Posterior cingulate gyrus (tissue), 11 donors: ENCODE results near the gene CD302.
"Not testable (repeated sequence)": the region's sequence is repeated elsewhere in the genome, so short reads cannot be mapped to it uniquely, and the experiment has no call there.

Experiments used
- DNase-seq, 10 donors: peaks; one replicate each; pipeline versions ENCODE4 v3.0.0 to v3.0.0-alpha.2; 2020 to 2021; ENCODE audit warnings: mixed read lengths in 3 of 10
- intact Hi-C: fragments of 100-400 bp; cut with DNase I; formaldehyde crosslinking; loops from one replicate; pipeline ENCODE4 v1.15.1; 2023

CD302 gene, protein sequence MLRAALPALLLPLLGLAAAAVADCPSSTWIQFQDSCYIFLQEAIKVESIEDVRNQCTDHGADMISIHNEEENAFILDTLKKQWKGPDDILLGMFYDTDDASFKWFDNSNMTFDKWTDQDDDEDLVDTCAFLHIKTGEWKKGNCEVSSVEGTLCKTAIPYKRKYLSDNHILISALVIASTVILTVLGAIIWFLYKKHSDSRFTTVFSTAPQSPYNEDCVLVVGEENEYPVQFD

DNA sequence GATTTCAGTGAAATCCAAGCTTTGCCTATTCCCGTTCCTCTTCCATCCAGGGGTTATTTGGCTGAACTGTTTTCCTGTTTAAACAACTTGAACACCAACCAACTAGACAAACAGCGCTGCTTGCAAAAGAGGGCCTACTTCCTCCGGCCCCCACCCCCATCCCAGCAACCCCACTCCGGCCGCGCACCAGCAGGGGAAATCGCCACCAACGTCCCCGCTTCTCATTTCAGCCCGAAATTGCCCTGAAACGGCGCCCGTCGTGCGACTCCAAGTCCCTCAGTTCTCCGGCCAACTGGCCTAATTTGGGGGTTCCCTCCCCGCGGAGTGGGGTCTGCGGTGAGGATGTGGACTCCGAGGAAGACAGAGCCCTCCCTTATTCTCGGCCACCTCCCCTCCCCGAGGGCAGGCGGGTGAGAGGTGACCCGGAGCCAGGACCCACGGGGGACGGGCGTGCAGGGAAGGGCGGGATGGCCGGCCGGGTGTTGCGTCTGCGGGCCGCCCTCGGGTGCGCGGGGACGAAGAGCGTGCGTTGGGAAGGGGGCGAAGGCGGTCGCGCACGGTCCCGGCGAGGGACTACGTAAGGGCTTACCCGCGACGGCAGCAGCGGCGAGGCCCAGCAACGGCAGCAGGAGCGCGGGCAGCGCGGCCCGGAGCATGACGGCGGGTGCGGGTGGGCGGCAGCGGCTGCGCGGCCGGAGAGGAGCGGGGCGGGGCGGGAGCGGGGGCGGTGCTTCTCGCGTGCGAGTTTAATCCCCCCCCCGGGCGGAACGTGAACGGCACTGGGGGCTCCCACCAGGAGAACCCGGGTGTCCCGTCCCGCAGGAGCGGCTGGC, at the start of gene CD302:
Gene CD302, minus strand, starts transcription at position 666 of the 833 bp plus-strand sequence. Its CDS starts 10 bp downstream, at position 656.
- peak; percentile 11 to 86 (median 40) for DNase-seq
- intact Hi-C loops: no loop called here

DNA sequence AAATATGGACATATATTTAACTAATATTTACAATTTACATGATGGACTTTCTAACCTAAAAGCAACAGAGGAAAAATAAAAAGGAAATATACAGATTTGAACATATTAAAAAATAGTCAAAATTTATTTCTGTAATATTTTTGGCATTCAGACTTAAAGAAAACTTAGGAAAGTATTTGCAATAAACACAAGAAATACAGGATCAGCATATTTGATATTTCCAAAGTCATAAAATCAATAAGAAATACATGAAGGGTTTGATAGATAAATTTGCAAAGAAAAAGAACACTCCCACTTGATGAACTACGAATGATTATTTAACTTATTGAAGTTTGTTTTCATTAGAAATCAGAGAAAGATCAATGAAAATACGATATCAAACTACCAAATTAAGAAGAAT, 48.6 kb upstream of the CD302 start:
- no peak for DNase-seq
- intact Hi-C loops: no loop called here

DNA sequence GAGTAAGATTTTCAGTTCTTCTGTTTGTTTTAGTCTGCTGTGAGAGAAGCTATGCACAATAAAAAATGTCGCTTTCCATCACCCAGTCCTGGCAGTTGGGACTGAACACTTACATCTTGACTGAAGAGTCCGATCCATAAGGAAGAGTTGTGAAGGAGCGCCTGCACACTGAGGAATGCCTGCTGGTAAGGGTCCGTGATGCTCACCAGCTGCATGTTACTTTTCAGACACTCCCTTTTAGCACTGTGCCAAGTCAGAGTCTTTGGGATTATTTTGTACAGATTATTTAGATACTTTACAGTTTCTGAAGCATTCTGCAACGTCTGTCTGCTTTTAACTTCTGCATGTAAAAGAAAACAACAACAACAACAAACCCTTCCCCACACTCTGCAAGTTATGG, 42.6 kb upstream of the CD302 start:
- no peak for DNase-seq
- intact Hi-C loops: no loop called here

DNA sequence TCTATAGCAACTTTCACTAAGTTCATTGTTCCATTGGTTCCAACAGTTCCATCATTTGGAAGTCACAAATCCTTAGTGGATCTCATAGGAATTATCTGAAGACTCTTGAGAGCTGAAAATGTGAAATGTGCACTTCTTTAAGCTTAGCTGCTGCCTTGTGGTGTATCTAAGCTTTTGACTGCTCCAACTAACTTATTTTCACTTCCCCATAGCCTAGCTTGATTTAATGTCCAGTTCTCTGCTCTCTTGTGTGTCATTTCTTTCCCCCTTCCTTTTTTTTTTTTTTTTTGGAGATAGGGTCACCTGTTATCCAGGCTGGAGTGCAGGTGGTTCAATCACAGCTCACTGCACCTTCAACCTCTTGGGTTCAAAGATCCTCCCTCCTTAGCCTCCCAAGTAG, 34.9 kb upstream of the CD302 start:
- DNase-seq: no peak

DNA sequence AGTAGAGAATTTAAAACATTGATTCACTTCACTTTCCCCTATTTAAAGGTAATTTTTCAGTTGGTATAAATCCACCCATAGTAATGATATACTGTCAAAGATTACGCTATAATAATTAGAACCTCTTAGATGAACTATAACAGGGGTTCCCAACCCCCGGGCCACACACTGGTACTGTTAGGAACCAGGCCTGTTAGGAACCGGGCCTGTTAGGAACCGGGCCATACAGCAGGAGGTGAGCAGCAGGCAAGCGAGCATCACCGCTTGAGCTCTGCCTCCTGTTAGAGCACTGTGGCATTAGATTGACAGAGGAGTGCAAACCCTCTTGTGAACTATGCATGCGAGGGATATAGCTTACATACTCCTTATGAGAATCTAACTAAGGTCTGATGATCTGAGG, 34.0 kb upstream of the CD302 start:
- intact Hi-C loops: no loop called here
- peak in 1 of 10 donors; percentile 66 for DNase-seq

More for the DNA sequence above, 34.9 kb upstream of the CD302 start:
- intact Hi-C loops: no loop called here

DNA sequence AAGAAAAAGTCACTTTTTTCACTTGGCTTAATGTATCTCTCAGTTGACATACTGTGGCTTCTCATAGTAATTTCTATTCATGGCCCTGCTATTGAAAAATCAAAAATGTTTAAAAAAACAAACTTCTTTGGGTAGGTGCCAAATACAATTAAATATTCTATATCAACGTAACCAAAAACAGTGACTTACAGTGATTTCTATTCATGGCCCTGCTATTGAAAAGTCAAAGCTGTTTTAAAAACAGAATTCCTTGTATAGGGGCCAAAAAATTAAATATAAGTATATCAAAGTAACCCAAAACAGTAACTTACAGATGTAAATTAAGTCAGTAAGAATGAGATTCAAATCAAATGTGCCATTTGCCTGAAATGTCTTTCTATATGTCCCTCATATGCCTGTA, 31.4 kb upstream of the CD302 start:
- DNase-seq: no peak
- intact Hi-C loops: no loop called here

DNA sequence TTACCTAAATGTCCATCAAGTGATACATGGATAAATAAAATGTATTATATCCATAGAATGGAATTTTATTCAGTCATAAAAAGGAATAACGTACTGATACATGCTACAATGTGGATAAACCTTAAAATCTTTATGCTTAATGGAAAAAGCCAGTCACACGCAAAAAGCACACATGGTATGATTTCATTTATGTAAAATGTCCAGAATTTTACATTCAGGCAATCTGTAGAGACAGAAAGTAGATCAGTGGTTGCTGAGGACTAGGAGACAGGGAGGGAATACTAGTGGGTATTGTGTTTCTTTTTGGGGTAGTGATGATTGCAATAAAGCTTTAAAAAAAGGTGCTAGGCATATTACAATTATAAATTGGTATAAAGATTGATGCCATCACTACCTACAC, 30.7 kb upstream of the CD302 start:
- intact Hi-C loops: no loop called here
- no peak for DNase-seq

DNA sequence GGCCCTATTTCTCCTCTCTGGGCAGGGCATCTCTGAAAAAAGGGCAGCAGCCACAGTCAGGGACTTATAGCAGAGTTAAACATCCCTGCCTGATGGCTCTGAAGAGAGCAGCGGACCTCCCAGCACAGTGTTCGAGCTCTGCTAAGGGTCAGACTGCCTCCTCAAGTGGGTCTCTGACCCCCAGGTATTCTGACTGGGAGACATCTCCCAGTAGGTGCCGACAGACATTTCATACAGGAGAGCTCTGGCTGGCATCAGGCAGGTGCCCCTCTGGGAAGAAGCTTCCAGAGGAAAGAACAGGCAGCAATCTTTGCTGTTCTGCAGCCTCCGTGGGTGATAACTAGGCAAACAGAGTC, 24.4 kb upstream of the CD302 start:
- intact Hi-C loops, DNase-seq: not testable (repeated sequence)

DNA sequence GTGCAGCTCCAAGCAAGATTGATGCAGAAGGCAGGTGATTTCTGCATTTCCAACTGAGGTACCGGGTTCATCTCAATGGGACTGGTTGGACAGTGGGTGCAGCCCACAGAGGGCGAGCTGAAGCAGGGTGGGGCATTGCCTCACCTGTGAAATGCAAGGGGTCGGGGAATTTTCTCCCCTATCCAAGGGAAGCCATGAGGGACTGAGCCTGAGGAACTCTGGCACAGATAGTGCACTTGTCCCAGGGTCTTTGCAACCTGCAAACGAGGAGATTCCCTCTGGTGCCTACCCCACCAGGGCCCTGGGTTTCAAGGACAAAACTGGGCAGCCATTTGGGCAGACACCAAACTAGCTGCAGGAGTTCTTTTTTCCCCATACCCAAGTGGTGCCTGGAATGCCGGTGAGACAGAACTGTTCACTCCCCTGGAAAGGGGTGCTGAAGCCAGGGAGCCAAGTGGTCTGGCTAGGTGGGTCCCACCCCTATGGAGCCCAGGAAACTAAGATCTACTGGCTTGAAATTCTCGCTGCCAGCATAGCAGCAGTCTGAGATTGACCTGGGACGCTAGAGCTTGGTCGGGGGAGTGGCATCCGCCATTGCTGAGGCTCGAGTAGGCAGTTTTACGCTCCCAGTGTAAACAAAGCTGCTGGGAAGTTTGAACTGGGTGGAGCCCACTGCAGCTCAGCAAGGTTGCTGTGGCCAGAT, 23.9 kb upstream of the CD302 start:
- intact Hi-C loops, DNase-seq: not testable (repeated sequence)

DNA sequence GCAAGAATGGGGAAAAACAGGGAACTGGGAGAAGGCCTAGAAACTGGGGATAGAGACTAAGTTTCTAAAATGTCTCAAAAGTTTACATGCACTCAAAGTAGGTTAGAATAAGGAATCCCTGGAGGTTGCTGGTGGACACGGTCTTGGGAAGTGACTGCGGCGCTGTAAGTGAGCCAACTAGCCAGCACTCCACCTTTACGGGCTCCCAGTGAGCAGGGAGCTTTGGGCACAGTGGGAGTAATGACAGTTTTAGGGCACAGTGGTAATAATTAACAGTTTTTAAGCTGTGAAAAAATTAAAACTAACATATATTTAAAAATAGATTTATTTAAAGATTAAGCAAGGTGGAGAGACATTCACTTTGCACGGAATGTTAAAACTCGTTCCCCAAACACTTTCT, 20.9 kb upstream of the CD302 start:
- intact Hi-C loops: no loop called here
- DNase-seq: no peak

DNA sequence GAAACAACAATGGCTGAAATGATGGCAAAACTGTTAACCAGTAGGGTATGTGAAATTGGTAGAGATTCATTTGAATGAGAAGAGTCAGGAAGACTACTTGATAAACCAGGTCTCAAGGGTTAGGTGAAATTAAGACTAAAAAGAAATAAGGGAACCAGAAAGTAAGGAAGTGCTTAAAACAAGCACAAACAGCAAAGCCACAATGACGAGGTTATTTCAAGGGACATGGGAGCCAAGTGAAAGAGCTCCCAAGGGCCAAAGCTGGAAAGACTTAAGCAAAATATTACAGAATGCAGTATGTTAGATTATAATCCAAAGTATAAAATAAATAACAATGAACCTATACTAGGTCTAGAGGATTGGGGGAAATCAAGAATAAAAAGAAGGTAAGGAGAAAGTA, 19.3 kb upstream of the CD302 start:
- intact Hi-C loops: no loop called here
- no peak for DNase-seq

DNA sequence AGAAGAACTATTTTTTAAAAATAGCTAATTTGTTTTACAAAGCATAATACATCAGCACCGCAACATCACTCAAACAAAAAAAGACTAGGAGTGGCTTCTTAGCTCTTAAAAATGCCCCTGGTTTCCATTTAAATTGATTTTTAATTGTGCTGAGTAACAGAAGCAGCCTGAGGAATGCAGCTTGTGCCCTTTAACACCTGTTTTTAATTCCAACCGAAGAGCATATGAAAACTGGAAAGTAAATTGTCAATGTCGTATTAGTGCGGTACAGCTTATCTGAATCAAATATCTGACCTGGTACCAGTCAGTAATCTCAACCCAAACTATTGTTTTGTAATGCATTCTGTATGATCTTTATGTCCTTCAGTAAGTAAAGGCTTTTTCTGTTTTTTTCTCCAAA, 13.2 kb upstream of the CD302 start:
- intact Hi-C loops: no loop called here
- DNase-seq: no peak

DNA sequence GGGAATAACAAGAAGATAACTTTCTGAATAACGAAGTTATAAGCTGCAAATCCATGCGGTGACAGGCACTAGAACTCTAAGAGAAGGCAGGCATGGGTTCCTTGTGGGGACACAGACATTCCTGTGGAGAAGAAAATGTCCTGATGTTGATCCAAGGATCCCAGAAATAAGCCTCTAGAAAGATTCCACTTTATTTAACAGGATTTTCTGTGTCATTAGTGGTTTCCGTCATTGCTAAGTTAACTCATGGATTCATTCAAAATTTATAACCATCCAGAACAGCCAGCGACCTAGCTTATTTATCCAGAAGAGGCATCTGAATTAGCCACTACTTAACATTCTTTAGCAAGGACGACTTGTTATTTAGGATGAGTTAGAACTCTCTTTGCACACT, 10.0 kb upstream of the CD302 start:
- DNase-seq: no peak
- intact Hi-C loops: loop anchor here (10.0 kb wide), 1 partner anchor 93 kb away; the partner anchor contains the start of gene MARCHF7

DNA sequence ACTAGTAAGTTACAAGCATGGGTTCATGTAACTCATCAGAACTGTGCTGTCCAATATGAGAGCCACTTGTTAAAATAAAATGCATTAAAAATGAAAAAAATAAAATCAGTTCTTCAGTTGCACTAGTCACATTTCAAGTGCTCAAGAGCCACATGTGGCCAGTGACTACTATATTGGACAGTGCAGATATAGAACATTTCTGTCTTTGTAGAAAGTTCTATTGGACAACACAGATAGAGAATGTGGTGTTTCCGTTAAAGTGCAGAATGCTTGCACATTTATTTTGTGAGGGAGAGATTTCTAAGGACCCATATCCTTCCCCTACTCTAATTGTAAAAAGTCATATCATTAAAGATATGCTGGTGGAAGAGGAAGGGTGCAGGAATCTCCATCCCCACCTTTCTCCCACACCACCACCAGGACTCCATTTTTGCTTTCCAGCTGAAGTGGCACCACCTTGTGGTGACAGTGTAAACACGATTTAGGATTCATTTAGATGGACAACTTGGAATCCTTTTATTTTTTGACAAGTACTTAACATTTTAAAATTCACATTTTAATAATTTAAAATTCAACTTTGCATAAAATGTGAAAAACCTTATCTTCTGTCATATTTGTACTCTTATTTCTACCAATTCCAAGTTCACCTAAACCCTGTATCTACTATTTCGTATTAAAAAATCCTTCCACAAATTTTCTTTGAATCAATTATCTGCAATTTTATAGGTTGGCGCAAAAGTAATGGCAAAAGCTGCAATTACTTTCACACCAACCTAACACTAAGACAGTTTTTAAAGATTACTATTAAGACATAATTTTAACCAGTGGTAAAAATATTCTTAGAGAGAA, 9.4 kb upstream of the CD302 start:
- intact Hi-C loops: loop anchor here (10.0 kb wide), 1 partner anchor 93 kb away; the partner anchor contains the start of gene MARCHF7
- peak in 4 of 10 donors; percentile 12 to 41 (median 22) for DNase-seq

DNA sequence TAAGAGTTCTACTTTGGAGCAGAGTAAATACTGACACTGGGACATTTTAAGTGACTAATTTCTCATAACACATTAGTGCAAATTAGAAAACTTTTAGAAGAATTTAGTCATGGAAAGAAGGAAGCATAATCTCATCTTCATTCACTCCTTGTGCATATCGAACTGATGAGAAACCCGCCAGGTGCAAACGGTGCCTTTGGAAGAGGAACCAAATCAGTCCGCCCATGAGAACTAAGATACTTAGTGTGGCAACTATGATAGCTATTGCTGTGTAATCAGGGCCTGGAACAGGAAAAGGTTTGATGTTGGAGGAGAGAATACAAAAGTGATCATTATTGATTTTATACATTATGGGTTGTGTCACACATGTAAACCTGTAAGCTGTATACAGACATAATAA, 6.9 kb upstream of the CD302 start:
- DNase-seq: no peak

DNA sequence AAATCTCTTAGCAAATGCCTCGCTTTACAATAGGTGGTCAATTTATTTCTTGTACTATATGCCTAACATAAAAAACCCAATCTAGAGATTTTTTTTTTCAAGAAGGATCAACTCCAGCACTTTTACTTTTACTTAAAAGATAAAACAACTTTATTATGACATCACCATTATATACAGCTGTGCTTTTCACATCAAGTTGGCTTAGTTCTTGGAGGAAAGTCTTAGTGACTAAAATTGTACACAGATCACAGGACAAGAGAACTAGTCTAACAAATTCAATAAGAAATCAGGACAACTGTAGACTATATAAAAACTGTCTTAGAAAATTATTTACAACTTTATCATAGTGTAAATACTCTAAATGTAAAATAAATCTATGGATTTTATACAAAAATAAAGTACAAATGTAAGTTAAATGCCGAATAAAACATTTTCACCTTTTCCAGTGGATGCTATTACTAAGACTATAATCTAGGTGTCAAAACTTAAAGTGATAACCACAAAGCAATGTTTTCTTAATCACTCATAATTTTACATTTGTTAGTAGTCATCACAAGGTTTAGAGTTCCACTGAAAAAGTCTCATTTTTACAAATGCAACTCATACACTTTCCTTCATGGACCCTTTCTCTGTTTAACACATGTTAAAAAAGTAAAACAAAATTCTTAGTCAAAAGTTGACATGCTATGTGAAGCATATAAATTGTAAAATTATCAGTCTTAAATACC, 5.4 kb upstream of the CD302 start:
- intact Hi-C loops: loop anchor here (10.0 kb wide), 1 partner anchor 89 kb away; the partner anchor contains the start of gene MARCHF7
- DNase-seq: no peak

More for the DNA sequence above, 6.9 kb upstream of the CD302 start:
- intact Hi-C loops: loop anchor here (10.0 kb wide), 1 partner anchor 90 kb away; the partner anchor contains the start of gene MARCHF7

DNA sequence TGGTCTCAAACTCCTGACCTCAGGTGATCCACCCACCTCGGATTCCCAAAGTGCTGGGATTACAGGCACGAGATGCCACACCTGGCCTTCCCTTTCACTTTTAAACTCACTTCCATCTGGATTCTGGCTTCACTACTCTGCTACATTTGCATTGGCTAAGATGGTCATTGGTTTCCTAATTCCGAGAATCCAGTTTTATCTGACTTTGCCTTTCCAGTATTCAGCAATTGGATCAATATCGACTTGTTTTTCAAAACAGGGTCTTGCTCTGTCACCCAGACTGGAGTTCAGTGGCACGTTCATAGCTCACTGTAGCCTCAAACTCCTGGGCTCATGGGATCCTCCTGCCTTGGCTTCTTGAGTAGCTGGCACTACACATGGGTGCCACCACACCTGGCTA, 4.7 kb upstream of the CD302 start:
- intact Hi-C loops: loop anchor here (10.0 kb wide), 1 partner anchor 88 kb away; the partner anchor contains the start of gene MARCHF7
- DNase-seq: no peak

DNA sequence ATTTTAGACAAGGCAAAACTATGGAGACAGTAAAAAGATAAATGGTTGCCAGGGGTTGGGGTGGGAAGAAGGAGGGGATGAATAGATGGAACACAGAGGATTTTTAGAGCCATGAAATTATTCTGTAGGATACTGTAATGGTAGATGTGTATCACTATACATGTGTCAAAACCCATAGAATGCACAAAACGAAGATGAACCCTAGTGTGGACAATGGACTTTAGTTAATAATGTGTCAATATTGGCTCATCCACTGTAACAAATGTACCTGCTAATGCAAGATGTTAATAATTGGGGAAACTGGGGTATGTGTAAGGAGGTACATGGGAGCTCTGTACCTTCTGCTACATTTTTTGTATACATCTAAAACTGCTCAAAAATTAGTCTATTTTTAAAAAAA, 1.8 kb upstream of the CD302 start:
- DNase-seq: no peak
- intact Hi-C loops: loop anchor here (10.0 kb wide), 1 partner anchor 85 kb away; the partner anchor contains the start of gene MARCHF7

DNA sequence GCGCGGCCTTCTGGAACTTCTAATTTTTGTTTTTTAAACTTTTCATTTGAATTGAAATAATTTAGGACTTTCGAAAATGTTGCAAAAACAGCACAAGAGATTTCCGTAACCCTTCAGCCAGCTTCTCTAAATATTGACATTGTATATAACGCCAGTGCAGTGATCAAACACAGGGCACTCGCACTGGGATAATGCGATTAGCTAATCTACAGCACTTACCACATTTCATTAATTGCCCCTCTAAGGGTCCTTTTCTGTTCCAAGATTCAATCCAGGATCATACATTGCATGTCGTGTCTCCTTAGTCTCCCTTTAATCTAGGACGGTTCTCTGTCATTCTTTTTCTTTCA, 343 bp upstream of the CD302 start:
- intact Hi-C loops: no loop called here
- no peak for DNase-seq

DNA sequence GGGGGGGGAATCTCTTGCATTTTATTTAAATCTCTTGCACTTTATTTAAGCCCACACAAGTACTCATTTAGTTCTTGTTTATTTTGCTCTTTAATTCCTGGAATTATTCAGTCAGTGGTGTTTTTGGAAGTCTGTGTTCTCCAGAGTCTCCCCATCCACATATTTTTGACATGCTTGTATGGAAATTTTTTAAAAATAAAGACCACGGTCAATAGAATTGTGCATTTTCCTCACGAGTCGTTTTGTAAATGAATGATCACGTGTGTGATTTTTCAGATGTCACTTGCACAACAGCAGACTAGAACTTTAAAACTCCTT, 824 bp downstream of the CD302 start:
- intact Hi-C loops: no loop called here
- no peak for DNase-seq
